NCI-H526 (cell line): ENCODE measurements around the gene PPP1R13B.

Source experiments
- DNase-seq, 2 experiments: peaks; one replicate each; lab custom pipeline; 2025; lab: John Stamatoyannopoulos, UW

The PPP1R13B gene

DNA sequence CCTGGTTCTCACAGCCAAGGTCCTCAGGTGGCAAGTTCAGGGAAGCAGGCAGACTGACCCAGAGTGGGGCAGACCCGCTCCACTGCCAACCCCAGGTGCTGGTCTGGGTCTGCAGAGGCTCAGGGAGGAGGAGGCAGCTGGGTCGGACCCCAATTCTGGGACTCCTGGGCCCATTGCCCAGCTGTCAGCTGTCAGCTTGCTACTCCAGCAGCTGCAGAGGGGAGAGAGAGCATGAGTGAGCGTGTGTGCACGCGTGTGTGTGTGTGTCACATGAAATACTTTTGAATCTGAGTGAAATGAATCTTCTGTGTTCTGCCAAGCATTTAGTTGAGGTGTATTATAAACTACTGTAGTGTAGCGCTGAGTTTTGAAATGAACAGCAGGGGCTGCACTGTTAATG, 162.9 kb downstream of the PPP1R13B start:
- DNase-seq, result no peak
